Measurements from ENCODE around the gene FNDC5.

- TF ChIP-seq CTCF (IDR thresholded peaks at IDR 0.05) (no peak), POLR2A (IDR thresholded peaks at IDR 0.05) (no peak)
These were observed 7.9 kb upstream of the FNDC5 start for GRCh38 chr1:32878637-32879041.
